ENCODE results near the gene SERPINA10.

Gene SERPINA10

GRCh38 chr14:94292872-94293577 lies at the start of gene SERPINA10:
Gene SERPINA10, minus strand, starts transcription at chr14:94293268. Its CDS starts 2,675 bp downstream, at chr14:94290593.
- intact Hi-C loops (cut with DNase I): no loop called here
- DNase-seq: no peak

GRCh38 chr14:94342334-94342934 lies 49.4 kb upstream of the SERPINA10 start:
- intact Hi-C loops (cut with DNase I): no loop called here
- peak in 40 of 42 donors; percentile 33 to 91 (median 61) for DNase-seq

- no peak for DNase-seq
- intact Hi-C loops (cut with DNase I): no loop called here
Measured at GRCh38 chr14:94341656-94342333, 48.7 kb upstream of the SERPINA10 start.

GRCh38 chr14:94340533-94340932 lies 47.5 kb upstream of the SERPINA10 start:
- intact Hi-C loops (cut with DNase I): no loop called here
- no peak for DNase-seq

GRCh38 chr14:94338023-94338422 lies 45.0 kb upstream of the SERPINA10 start:
- DNase-seq: no peak
- intact Hi-C loops (cut with DNase I): no loop called here

GRCh38 chr14:94337274-94337673 lies 44.2 kb upstream of the SERPINA10 start:
- no peak for DNase-seq
- intact Hi-C loops (cut with DNase I): no loop called here

GRCh38 chr14:94334872-94335271 lies 41.8 kb upstream of the SERPINA10 start:
- intact Hi-C loops (cut with DNase I): no loop called here
- DNase-seq: no peak

GRCh38 chr14:94332587-94332986 lies 39.5 kb upstream of the SERPINA10 start:
- DNase-seq: no peak
- intact Hi-C loops (cut with DNase I): no loop called here

- intact Hi-C loops (cut with DNase I): no loop called here
- no peak for DNase-seq
Measured at GRCh38 chr14:94332063-94332583, 39.1 kb upstream of the SERPINA10 start.

- intact Hi-C loops (cut with DNase I): no loop called here
- DNase-seq: no peak
Measured at GRCh38 chr14:94331462-94331861, 38.4 kb upstream of the SERPINA10 start.

GRCh38 chr14:94330857-94331256 lies 37.8 kb upstream of the SERPINA10 start:
- intact Hi-C loops (cut with DNase I): no loop called here
- no peak for DNase-seq

GRCh38 chr14:94330432-94330831 lies 37.4 kb upstream of the SERPINA10 start:
- peak in 1 of 42 donors; percentile 24 for DNase-seq
- intact Hi-C loops (cut with DNase I): no loop called here

GRCh38 chr14:94329857-94330256 lies 36.8 kb upstream of the SERPINA10 start:
- DNase-seq: no peak

GRCh38 chr14:94328196-94328595 lies 35.1 kb upstream of the SERPINA10 start:
- peak in 1 of 42 donors; percentile 18 for DNase-seq
- intact Hi-C loops (cut with DNase I): no loop called here

More at GRCh38 chr14:94329857-94330256, 36.8 kb upstream of the SERPINA10 start:
- intact Hi-C loops (cut with DNase I): no loop called here

- DNase-seq: peak in 1 of 42 donors; percentile 22
- intact Hi-C loops (cut with DNase I): no loop called here
Measured at GRCh38 chr14:94322648-94323570, 29.8 kb upstream of the SERPINA10 start, which contains the start of gene SERPINA6. Gene SERPINA6, minus strand, starts transcription at chr14:94323336. Its CDS starts 8,688 bp downstream, at chr14:94314648.

- intact Hi-C loops (cut with DNase I): no loop called here
- no peak for DNase-seq
Measured at GRCh38 chr14:94321421-94322271, 28.6 kb upstream of the SERPINA10 start.

- intact Hi-C loops (cut with DNase I): no loop called here
- peak in 1 of 42 donors; percentile 42 for DNase-seq
Measured at GRCh38 chr14:94320243-94320642, 27.2 kb upstream of the SERPINA10 start.

GRCh38 chr14:94317259-94317658 lies 24.2 kb upstream of the SERPINA10 start:
- intact Hi-C loops (cut with DNase I): no loop called here
- DNase-seq: no peak

Data from head of caudate nucleus (tissue), 42 donors.